Fibroblast of villous mesenchyme (primary cell): ENCODE data around the gene ARRDC1. TPM values are rescaled to one million over a fixed set of nuclear protein-coding genes. Genes with fewer than 3 reads are reported as not detected.

Source experiments
- DNase-seq: peaks from one replicate; pipeline ENCODE4 v3.0.0-alpha.2; 2010; ENCODE audit warnings: low read depth
- H3K4me3 ChIP-seq: 2 replicates; pipeline ENCODE4 v1.5.1; 2011; ENCODE audit warnings: low read depth, mild to moderate bottlenecking, low read length
- CTCF ChIP-seq: IDR thresholded peaks from 2 replicates; pipeline ENCODE4 v1.5.1; 2012; ENCODE audit warnings: low read depth, mild to moderate bottlenecking, low read length; ENCODE audit not compliant: insufficient read depth
- total RNA-seq: library from RNA; depleted of rRNA; stranded (reverse); fragments of >200 nt; gene quantifications from 2 replicates; pipeline ENCODE4 v1.2.3, GENCODE V29; 2012

ARRDC1 gene
- total RNA-seq, 1 donor, result 12.5 TPM

GRCh38 chr9:137612741-137613142 is 7.3 kb downstream of the ARRDC1 start:
- no peak overlapping the region for H3K4me3 ChIP-seq
- DNase-seq, result no peak
- TF ChIP-seq CTCF, result no peak

DNA sequence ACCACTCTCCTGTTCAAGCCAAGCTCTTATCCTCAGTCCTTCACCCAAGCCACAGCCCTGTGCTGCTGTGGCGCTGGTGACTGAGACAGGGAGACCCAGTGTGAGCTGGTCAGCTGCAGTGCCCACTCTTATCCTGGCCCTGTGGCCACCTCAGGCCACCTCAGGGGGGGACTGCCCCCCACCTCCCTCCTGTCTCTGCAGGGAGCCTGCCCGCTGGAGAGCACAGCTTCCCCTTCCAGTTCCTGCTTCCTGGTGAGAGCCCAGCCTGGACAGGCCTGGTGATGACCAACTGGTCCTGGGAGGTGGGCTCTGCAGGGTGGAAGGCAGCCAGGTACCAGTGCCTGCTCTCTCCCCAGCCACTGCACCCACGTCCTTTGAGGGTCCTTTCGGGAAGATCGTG is 7.8 kb downstream of the ARRDC1 start:
- DNase-seq, result no peak
- TF ChIP-seq CTCF, result no peak
- H3K4me3 ChIP-seq, result no peak overlapping the region

- TF ChIP-seq CTCF, result no peak
- no peak for DNase-seq
- H3K4me3 ChIP-seq, result no peak overlapping the region
Measured at GRCh38 chr9:137613738-137614523, 8.4 kb downstream of the ARRDC1 start.

DNA sequence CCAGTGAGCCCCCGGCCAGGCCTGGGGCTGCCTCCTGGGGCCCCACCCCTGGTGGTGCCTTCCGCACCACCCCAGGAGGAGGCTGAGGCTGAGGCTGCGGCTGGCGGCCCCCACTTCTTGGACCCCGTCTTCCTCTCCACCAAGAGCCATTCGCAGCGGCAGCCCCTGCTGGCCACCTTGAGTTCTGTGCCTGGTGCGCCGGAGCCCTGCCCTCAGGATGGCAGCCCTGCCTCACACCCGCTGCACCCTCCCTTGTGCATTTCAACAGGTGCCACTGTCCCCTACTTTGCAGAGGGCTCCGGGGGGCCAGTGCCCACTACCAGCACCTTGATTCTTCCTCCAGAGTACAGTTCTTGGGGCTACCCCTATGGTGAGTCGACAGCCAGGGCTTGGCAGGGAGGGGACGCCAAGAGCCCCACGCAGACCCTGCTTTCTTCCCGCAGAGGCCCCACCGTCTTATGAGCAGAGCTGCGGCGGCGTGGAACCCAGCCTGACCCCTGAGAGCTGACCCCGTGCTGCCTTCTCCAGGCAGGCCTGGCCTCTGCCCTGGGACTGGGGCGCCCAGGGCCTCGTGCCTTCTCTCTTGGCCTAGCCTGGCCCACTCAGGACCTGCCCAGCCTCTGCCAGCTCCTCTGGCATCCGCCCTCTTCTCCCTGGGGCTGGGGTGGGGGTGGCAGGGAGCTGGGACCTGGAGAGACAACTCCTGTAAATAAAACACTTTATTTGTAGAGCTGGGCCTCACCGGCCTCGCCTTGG is 9.3 kb downstream of the ARRDC1 start:
- no peak overlapping the region for H3K4me3 ChIP-seq
- DNase-seq, result no peak

DNA sequence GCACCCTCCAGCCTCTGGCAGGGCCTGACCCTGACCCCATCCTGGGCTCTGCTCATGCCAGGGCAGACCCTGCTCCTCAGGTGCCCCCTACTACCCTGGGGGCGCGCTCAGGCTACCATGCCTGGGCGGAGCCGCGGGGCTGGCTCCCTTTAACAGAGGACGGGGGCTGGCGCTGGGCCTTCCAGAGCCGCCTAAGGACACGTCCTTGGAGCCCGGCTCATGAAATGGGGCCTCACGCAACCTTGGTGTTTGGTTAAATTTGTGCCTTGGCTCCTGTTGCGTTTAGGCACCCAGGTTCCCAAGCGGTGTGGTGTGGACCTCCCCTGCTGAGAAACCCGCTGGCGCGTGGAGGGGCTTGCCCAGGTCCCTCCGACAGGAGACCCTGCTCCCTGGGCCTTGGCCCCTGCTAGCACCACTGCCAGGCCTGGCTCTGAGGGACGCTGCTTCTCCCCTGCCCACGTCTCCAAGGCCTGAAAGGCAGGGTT is 9.9 kb downstream of the ARRDC1 start:
- no peak for TF ChIP-seq CTCF
- no peak for DNase-seq
- no peak overlapping the region for H3K4me3 ChIP-seq

More for the DNA sequence above, 9.3 kb downstream of the ARRDC1 start:
- no peak for TF ChIP-seq CTCF

DNA sequence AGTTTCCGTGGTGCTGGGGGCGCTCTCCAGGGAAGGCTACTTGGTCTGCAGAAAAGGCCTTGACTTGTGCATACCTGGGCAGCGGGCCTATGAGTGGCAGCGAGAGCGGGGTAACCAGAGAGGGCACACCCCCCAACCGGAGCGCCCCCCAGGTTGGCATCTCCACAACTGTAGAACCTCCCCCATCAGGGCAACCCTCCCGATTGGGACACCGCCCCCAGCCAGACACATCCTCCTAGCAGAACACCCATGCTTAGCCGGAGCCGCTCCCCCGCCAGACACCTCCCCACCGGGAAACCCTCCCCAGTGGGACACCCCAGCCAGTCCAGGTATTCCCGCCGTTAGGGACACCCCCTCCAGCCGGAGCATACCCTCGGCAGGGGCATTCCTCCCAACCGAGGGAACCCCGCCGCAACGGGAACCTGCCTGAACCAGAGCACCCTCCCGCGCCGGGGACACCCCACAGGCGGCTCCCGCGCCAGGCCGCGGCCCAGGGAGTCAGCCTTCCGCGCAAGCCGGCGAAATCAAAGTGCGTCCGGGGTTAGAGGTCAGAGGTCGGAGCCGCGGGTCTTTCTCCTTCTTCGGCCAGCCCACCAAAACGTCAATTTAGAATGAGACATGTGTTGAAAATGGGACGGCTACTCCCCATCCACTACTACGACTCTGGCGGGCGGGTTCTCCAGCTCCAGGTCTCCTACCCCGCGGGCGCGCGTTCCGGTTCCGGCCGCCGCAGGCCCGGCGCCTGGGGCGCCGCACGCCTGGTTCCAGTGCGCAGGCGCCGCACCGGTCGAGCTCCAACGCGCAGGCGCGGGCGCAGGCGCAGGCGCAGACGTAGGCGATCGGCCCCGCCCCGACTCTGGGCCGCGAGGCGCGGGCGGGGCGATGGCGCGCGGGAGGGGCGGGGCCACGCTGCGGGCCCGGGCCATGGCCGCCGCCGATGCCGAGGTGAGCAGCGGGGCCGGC is 12.9 kb downstream of the ARRDC1 start, which contains the start of gene EHMT1:
TSS of gene EHMT1 (plus strand) at position 901 of the 963 bp plus-strand sequence. CDS start at position 925, 24 bp downstream.
- DNase-seq, result peak; percentile 84
- TF ChIP-seq CTCF, result no peak
- peak within 1 kb of the TSS; percentile 86 for H3K4me3 ChIP-seq
